ENCODE data around the gene COPG2.
A peak's percentile ranks its signal among the peaks of the same experiment; 100 is the strongest.
"Not testable (repeated sequence)": the region's sequence is repeated elsewhere in the genome, so short reads cannot be mapped to it uniquely, and the experiment has no call there.

The COPG2 gene

DNA sequence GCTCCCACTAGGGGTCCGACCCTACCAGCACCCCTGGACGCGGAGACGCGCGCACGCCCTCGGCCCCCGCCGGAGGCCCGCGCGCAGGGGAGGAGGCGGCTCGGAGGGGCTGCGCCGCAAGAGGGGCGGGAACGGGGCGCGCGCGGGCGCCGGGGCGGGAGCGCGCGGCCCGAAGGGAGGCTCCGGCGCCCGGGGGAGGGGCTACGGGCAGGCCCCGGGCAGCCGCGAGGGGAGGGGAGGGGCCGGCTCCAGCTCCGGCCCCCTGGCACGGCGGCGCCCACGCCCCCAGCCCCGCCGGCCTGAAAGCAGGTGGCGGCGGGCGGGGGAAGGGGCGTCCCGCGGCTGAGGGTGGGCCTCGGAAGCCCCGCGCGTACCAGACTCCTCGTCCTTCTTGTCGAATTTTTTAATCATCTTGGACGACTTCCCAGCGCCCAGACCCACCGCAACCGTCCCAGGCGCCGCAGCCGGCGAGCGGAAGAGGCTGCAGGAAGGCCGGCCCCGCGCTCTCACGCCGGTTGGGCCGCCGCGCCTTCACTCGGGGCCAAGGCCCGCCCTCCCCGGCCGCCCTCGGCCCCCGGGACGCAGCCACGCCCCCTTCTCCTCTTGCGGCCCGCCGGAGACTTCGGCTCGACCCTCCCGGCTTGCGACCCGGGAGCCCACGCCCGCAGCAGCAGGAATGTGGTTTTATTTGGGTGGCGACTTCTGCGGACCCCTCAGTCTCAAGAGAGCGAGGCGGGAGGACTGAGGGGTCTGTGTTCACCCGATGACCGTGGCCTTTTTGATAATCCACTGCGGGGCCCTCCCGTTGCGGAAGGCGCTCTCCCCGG is at the start of gene COPG2:
COPG2 (minus strand) TSS at position 491 of the 827 bp plus-strand sequence; CDS start at position 411, 80 bp downstream.
- DNase-seq: peak; percentile 92
- in situ Hi-C loops (cut with HindIII; ENCODE audit: low pct_ligation_motif_present, low pct_unique_long_range_greater_than_20kb, low sequenced_read_pairs): no loop called here

- DNase-seq: no peak
- in situ Hi-C loops (cut with HindIII; ENCODE audit: low pct_ligation_motif_present, low pct_unique_long_range_greater_than_20kb, low sequenced_read_pairs): no loop called here
Observed at GRCh38 chr7:130712416-130712815, 43.9 kb upstream of the COPG2 start.

GRCh38 chr7:130708766-130709165 is 40.2 kb upstream of the COPG2 start:
- in situ Hi-C loops (cut with HindIII; ENCODE audit: low pct_ligation_motif_present, low pct_unique_long_range_greater_than_20kb, low sequenced_read_pairs): no loop called here
- no peak for DNase-seq

DNA sequence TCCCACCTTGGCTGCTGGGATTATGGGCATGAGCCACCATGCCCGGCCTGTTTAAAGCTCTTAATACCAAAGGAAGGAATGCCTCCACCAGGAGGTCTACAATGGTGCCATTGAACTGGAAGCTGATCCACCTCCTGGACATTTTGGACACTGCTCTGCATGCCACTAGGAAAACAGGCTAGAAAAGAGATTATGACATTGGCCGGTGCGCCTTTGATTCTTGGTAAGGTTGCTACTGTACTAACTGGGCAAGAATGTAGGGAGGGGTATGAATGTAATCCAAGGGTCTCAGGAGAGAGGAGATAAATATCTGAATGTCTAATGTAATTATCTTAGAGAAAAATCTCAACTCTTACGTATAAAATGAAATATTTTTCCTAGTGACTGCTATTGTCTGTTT is 39.5 kb upstream of the COPG2 start:
- DNase-seq: no peak
- in situ Hi-C loops (cut with HindIII; ENCODE audit: low pct_ligation_motif_present, low pct_unique_long_range_greater_than_20kb, low sequenced_read_pairs): no loop called here

GRCh38 chr7:130703851-130704250 is 35.3 kb upstream of the COPG2 start:
- in situ Hi-C loops (cut with HindIII; ENCODE audit: low pct_ligation_motif_present, low pct_unique_long_range_greater_than_20kb, low sequenced_read_pairs): no loop called here
- DNase-seq: no peak

DNA sequence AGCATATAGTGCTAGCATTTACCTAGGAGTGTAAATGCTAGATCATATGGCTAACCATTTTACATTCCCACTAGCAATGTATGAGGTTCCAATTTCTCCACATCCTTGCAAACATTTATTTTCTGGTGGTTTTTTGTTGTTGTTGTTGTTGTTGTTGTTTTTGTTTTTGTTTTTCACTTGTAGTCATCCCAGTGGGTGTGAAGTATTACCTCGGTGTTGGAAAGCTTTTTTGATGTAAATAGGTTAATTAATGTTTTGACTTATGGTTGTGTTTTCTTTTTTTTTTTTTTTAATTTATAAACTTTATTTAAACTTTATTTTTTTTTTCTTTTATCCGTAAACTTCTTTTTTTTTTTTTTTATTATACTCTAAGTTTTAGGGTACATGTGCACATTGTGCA is 33.1 kb upstream of the COPG2 start:
- in situ Hi-C loops (cut with HindIII; ENCODE audit: low pct_ligation_motif_present, low pct_unique_long_range_greater_than_20kb, low sequenced_read_pairs): no loop called here

DNA sequence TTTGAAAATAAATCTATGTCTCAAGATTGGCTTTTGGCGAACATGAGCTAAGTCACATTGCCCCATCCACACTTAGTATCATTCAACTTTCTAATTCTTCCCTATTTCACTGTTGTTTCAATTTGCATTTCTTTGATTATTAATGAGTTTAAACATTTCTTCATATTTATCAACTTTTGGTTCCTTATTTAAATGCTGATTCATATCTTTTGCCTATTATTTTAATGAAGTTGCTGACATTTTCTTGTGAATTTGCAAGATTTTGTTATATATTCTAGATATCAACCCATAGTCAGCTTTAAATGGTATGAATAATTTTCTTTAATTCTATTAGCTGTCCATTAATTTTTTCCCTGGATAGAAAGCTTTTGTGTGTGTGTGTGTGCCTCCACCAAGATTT is 32.2 kb upstream of the COPG2 start:
- in situ Hi-C loops (cut with HindIII; ENCODE audit: low pct_ligation_motif_present, low pct_unique_long_range_greater_than_20kb, low sequenced_read_pairs): no loop called here
- DNase-seq: no peak

More for the DNA sequence above, 33.1 kb upstream of the COPG2 start:
- no peak for DNase-seq

DNA sequence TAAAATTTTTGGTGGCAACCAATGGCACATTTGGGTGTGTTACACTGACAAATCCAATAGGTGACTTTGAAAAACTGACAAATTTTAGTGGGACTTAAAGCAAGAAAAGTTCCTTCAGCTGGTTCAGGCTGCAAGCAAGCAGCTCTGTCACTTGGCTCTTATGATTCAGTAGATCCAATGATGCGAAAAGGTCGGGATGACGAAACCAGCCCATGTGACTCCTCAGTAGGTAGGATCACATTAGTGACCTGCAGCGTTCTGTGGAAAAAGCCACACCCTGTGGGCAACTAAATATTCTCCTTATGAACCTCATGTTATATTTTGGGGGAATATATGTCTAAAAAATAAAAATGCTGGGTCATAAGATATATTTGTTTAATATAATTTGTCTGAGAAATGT is 31.1 kb upstream of the COPG2 start:
- peak; percentile 13 for DNase-seq
- in situ Hi-C loops (cut with HindIII; ENCODE audit: low pct_ligation_motif_present, low pct_unique_long_range_greater_than_20kb, low sequenced_read_pairs): no loop called here

GRCh38 chr7:130697820-130698219 is 29.3 kb upstream of the COPG2 start:
- in situ Hi-C loops (cut with HindIII; ENCODE audit: low pct_ligation_motif_present, low pct_unique_long_range_greater_than_20kb, low sequenced_read_pairs): no loop called here
- DNase-seq: no peak

GRCh38 chr7:130695840-130696239 is 27.3 kb upstream of the COPG2 start:
- DNase-seq: peak; percentile 70

GRCh38 chr7:130692396-130692795 is 23.8 kb upstream of the COPG2 start:
- DNase-seq; in situ Hi-C loops (cut with HindIII; ENCODE audit: low pct_ligation_motif_present, low pct_unique_long_range_greater_than_20kb, low sequenced_read_pairs): not testable (repeated sequence)

More at GRCh38 chr7:130695840-130696239, 27.3 kb upstream of the COPG2 start:
- in situ Hi-C loops (cut with HindIII; ENCODE audit: low pct_ligation_motif_present, low pct_unique_long_range_greater_than_20kb, low sequenced_read_pairs): no loop called here

DNA sequence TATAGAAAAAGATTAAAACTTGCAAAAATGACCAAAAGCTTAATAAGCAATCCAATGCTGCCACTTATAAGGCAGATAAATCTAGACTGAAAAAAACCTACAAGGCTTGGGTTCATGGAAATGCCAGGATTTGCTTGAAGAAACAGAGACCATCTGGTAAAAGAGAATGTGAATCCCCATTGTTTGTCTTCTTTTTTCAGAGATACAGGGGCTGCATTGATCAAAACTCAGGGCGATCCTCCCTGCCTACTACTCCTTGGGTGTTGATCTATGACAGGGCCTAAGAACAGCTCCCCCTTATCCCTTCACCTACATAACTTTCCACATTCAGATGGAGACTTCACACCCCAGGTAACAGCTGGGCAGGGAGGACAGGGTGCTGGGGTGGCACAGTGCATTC is 21.1 kb upstream of the COPG2 start:
- no peak for DNase-seq
- in situ Hi-C loops (cut with HindIII; ENCODE audit: low pct_ligation_motif_present, low pct_unique_long_range_greater_than_20kb, low sequenced_read_pairs): no loop called here

- no peak for DNase-seq
- in situ Hi-C loops (cut with HindIII; ENCODE audit: low pct_ligation_motif_present, low pct_unique_long_range_greater_than_20kb, low sequenced_read_pairs): no loop called here
Observed at GRCh38 chr7:130683026-130683425, 14.5 kb upstream of the COPG2 start.

DNA sequence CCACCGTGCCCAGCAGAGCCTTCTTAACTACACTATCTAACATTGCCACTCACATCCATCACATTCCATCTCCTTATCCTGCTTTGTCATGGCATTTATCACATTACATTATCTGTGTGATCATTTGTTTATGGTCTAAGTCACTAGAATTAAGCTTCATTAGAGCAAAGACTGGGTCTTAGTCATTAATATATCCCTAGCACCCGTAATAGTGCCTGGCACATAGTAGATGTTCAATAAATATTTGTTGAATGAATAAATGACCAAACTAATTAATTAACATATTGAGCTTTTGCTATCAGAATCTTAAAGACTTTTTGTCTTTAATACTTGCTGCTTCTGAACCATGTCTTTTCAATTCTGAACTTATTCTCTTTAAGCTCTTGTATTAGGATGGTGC is 5.9 kb upstream of the COPG2 start:
- in situ Hi-C loops (cut with HindIII; ENCODE audit: low pct_ligation_motif_present, low pct_unique_long_range_greater_than_20kb, low sequenced_read_pairs): no loop called here
- DNase-seq: no peak

DNA sequence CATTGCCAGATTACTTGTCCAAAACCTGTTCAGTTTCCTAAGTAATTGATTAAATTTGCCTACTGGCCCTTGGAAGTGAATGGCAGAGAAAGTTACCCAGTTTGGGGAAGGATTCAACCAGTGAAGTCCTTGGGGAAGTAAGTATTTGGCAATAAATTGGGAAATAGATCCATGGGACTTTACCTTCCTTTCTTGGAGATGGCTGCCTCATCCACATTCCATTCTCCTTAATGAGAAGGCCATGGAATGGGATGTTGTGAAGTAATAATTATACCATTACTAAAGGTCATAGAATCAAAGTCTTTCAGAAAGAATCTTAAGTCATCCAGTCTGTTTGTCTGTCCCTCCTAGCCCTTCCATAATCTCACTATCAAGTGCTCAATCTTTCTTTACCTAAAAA is 4.5 kb upstream of the COPG2 start:
- in situ Hi-C loops (cut with HindIII; ENCODE audit: low pct_ligation_motif_present, low pct_unique_long_range_greater_than_20kb, low sequenced_read_pairs): no loop called here

GRCh38 chr7:130672146-130672545 is 3.6 kb upstream of the COPG2 start:
- in situ Hi-C loops (cut with HindIII; ENCODE audit: low pct_ligation_motif_present, low pct_unique_long_range_greater_than_20kb, low sequenced_read_pairs): no loop called here
- no peak for DNase-seq

More for the DNA sequence above, 4.5 kb upstream of the COPG2 start:
- DNase-seq: no peak

DNA sequence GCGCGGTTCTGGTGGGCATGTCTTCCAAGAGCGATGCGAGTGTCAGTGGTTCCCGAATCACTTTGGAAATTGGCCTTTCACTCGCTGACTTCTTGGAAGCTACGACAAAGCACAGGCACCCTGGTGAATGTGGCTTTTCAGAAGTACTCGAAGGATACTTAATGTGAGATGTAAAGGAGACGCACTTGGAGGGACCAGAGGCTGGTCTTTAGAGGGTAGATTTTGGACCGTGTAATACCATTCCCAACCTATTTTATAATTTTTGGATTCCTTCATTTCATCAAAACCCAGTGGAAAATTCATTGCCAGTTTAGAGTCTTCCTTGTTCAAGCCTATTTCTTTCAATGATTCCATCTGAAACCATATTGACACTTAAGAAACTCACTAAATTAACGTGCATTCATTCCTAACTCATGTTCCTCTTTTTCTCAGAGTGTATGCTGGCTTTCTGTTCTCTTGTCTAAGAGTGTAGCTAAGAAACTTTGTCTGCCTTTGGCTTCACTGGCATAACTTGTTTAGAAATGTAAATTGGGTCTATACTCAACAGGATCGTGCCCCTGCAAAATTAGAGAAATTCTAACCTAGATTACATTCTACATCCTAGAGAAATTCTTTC is 645 bp upstream of the COPG2 start:
- DNase-seq: no peak
- in situ Hi-C loops (cut with HindIII; ENCODE audit: low pct_ligation_motif_present, low pct_unique_long_range_greater_than_20kb, low sequenced_read_pairs): no loop called here

GRCh38 chr7:130667593-130668257 is 823 bp downstream of the COPG2 start:
- peak; percentile 17 for DNase-seq
- in situ Hi-C loops (cut with HindIII; ENCODE audit: low pct_ligation_motif_present, low pct_unique_long_range_greater_than_20kb, low sequenced_read_pairs): no loop called here

- in situ Hi-C loops (cut with HindIII; ENCODE audit: low pct_ligation_motif_present, low pct_unique_long_range_greater_than_20kb, low sequenced_read_pairs): no loop called here
- DNase-seq: no peak
Observed at GRCh38 chr7:130662426-130662825, 6.1 kb downstream of the COPG2 start.
